Activated gamma-delta T cell (primary cell): ENCODE results near the gene PHACTR3.
"Not testable (repeated sequence)": the region's sequence is repeated elsewhere in the genome, so short reads cannot be mapped to it uniquely, and the experiment has no call there.

Experiments used
- DNase-seq: peaks from one replicate; lab custom pipeline; 2025; lab: John Stamatoyannopoulos, UW

The PHACTR3 gene

DNA sequence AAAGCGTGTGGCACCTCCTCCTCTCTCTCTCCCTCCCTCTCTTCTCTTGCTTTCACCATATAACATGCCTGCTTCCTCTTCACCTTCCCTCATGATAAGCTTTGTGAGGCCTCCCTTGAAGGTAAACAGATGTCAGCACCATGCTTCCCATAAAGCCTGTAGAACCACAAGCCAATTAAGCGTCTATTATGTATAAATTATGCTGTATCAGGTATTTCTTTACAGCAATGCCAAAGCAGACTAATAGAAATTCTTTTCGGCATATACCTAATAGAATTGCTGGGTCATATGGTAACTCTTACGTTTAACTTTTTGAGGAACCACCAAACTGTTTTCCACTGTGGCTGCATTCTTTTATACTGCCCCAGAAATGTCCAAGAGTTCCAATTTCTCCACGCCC lies 254.1 kb downstream of the PHACTR3 start:
- no peak for DNase-seq

DNA sequence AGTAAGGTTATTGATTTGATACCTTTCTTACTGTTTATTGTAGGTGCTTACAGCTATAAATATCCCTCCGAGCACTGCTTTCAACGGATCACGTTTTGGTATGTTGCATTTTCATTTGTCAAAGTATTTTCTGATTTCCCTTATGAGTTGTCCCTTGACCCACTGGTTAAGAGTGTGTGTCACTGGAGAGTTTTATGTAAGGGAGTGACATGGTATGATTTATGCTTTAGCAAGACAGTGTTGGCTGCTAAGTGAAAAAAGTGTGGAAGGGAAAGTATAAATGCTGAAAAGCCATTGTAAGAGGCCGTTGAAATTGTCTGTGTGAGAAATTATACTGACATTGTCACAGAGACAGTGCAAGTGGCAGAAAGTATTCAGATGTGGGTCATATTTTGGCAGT lies 257.1 kb downstream of the PHACTR3 start:
- no peak for DNase-seq

DNA sequence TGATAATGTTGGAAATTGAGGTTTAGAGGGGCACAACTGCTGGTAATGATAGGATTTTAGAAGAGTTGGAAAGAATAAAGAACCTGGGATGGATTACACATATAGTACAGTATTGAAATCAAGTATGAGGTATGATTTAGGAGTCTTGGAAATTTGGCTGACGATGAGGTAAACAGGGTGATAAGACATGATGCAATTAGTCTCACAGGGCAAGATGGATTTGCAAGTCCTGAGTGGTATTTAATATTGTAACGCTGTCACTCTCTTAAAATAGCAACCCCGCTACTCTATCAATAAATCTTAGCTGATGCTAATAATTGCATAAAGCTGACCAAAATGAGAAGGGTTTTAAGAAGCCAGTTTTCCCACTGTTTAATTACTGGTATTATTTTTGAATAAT lies 258.7 kb downstream of the PHACTR3 start:
- DNase-seq, result no peak

DNA sequence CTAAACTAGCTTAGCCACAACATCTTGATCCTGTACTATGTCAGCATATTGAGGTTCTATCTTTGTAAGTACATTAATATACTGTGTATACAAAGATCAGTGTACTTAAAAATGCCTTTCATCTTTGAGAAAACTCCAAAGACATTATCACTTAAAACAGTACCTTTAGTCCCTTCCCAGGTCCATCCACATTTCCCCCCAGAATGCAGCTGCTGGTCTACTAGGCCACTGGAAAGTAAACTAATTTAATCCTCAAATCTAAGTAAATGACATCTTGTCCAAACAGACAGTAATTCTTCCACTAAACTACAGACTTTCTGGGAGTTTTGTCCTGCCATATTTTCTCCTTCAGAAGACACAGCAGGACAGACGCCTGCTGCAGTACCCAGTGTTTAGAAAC lies 260.4 kb downstream of the PHACTR3 start:
- DNase-seq, result no peak

DNA sequence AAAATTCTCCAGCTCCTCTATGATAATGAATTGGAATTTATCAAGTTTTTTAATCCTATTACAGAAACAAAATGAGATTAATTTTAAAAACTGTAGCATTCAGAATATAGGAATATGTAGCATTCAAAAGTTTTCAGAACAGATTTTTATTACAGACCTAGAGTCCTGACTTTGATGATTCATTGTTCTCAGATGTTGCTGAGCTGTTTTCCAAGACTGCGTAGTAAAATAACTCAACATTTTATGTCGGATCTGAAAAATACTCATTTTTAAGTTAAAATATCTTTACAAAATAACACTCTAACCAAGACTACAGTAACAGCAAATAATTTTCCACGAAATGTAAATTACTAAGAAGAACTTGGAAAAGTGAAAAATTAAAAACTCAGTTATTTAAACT lies 262.0 kb downstream of the PHACTR3 start:
- DNase-seq, result no peak

DNA sequence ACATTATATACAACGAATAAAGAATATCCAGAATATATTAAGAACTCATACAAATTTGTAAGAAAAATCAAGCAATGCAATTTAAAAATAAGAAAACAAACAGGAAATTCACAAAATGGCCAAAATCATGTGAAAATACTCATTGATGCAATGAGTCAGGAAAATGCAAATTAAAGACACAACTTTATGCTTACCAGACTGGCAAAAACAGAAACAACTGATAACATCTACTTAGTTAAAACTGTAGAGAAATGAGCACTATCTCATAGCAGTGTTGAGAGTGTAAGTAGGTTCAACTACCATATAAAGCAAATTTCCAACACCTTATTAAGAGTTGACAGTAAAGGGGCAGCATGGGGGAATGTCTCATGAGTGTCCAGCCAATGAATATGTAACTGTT lies 266.8 kb downstream of the PHACTR3 start:
- DNase-seq, result no peak

DNA sequence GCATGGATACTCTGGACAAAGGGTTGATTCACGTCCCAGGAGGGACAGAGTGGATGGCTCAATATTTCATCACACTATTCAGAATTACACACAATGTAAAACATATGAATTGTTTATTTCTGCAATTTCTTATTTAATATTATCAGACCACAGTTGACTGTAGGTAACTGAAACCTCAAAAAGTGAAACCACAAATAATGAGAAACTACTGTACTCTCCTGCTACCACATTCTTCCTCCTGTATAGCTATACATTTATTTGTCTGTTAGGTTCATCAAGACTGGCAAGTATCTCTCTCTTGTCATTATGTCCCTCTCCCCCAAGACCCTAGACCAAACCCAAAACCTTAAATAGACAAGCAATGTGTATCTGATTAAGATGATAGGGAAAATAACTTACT lies 269.1 kb downstream of the PHACTR3 start:
- DNase-seq, result no peak

DNA sequence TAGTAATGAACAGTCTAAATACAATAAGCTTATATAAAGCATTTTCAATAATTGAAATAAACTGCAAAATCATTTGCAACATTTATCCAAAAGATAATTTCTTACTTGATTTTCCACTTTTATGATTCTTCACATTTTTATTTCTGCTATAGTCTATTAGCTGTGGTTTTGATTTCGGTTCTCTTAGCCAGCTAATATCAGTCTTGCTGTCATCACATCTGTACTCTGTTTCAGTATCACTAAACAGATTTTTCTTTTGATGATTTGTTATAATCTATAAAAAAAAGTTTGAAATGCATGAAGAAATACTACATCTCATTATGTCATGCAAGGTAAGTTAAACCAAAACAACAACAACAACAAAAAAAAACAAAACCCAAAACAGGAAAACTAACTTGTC lies 275.9 kb downstream of the PHACTR3 start:
- no peak for DNase-seq

DNA sequence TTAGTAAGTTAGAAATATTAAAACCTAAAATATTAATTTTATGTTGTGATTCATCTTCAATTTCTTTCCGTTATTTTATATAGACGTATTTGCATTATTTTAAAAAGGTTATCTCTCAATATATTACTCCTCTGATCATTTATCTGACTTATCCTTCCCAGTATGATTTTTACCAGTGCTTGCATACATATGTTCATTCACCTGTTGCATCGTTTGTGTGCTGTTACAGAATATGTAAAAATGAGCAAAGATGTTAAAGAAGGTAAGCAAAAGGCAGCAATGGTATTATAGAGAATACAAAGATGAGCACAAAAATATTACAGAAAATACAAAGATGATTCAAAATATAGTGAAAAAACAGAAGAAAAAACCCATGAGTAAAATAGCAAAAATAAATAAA lies 280.2 kb downstream of the PHACTR3 start:
- no peak for DNase-seq

DNA sequence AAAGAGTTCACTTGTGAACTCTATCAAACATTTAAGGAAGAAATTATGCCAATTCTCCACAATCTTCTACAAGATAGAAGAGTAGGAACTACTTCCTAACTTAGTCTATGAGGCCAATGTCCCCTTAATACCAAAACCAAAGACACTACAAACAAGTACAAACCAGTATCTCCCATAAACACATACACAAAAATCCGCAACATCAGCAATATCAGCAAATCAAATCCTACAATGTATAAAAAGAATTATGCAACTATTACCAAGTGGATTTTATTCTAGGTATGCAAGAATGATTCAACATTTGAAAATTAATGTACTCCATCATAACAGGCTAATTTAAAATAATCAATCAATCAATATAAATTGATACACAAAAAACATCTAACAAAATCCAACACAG lies 283.7 kb downstream of the PHACTR3 start:
- DNase-seq, result no peak

DNA sequence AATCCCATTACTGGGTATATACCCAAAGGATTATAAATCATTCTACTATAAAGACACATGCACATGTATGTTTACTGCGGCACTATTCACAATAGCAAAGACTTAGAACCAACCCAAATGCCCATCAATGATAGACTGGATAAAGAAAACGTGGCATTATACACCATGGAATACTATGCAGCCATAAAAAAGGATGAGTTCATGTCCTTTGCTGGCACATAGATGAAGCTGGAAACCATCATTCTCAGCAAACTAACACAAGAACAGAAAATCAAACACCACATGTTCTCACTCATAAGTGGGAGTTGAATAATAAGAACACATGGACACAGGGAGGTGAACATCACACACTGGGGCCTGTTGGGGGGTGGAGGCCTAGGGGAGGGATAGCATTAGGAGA lies 285.7 kb downstream of the PHACTR3 start:
- DNase-seq, result not testable (repeated sequence)

DNA sequence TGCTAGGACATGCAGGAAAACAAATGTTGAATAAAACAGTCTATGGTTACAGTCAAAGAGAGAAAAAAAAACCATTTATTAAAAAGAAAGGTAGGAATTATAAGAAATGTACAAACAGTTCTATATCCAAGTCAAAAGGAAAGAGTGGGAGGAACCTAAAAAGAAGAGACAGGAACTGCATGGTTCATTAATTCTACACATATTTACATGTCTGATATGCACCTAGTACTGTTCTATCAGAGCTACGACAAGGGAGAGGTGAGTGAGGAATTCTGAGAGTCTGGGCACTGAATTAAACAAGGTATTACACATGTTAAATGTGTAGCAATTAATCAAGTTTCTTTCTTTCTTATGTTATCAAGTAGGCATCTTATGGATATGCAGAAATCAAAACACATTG lies 287.2 kb downstream of the PHACTR3 start:
- DNase-seq, result no peak

DNA sequence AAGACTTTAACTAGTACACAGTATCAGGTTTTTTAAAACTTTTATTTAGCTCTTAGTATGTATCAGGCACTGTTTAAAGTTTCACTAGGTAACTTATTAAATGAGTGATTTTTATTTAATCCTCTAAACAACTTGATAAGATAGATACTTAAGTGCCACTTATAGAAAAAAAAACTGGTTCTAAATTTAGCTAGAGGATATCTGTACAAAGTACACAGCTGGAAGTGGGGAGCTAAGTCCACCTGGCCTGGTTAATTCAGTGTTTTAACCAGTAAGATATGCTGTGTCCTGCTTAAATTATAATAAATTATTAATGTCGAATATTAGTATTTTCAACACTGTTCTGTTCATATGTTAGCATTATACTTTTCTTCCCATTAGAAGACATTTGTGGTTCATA lies 291.6 kb downstream of the PHACTR3 start:
- no peak for DNase-seq
